Stimulated activated CD8-positive, alpha-beta memory T cell treated with anti-CD3 and anti-CD28 coated beads, Interleukin-4, amount 100 ng/mL, for 4 hours (primary cell): ENCODE results near the gene HID1.
"Not testable (repeated sequence)": the region's sequence is repeated elsewhere in the genome, so short reads cannot be mapped to it uniquely, and the experiment has no call there.

Experiments
- DNase-seq, 2 donors: peaks; one replicate each; pipeline ENCODE4 v3.0.0-alpha.2; 2020; ENCODE audit warnings: low read depth in 2 of 2, low spot score in 1 of 2

The HID1 gene

GRCh38 chr17:74972107-74972972 lies at the start of gene HID1:
TSS of gene HID1 (minus strand) at chr17:74972759. CDS start at chr17:74972656, 103 bp downstream.
- peak; percentile 58 to 65 for DNase-seq

- no peak for DNase-seq
These were observed 48.0 kb upstream of the HID1 start for GRCh38 chr17:75020331-75021110.

- no peak for DNase-seq
These were observed 47.2 kb upstream of the HID1 start for GRCh38 chr17:75019710-75020109.

GRCh38 chr17:75019146-75019545 lies 46.6 kb upstream of the HID1 start:
- DNase-seq: no peak

- no peak for DNase-seq
These were observed 40.6 kb upstream of the HID1 start for GRCh38 chr17:75013092-75013559.

- DNase-seq: peak; percentile 49 to 63
These were observed 40.0 kb upstream of the HID1 start, which contains the start of gene MRPL58 for GRCh38 chr17:75012346-75013091. TSS of gene MRPL58 (plus strand) at chr17:75012670. CDS start at chr17:75012687, 17 bp downstream.

GRCh38 chr17:75012096-75012345 lies 39.5 kb upstream of the HID1 start:
- no peak for DNase-seq

- no peak for DNase-seq
These were observed 39.0 kb upstream of the HID1 start for GRCh38 chr17:75011401-75012095.

GRCh38 chr17:75010683-75011400 lies 38.3 kb upstream of the HID1 start:
- DNase-seq: no peak

- DNase-seq: no peak
These were observed 36.7 kb upstream of the HID1 start for GRCh38 chr17:75009139-75009724.

- DNase-seq: no peak
These were observed 35.8 kb upstream of the HID1 start for GRCh38 chr17:75008373-75008772.

GRCh38 chr17:75006653-75007052 lies 34.1 kb upstream of the HID1 start:
- DNase-seq: no peak

- DNase-seq: not testable (repeated sequence)
These were observed 33.5 kb upstream of the HID1 start for GRCh38 chr17:75006084-75006483.

GRCh38 chr17:75005291-75005690 lies 32.7 kb upstream of the HID1 start:
- no peak for DNase-seq

- DNase-seq: no peak
These were observed 31.8 kb upstream of the HID1 start for GRCh38 chr17:75004371-75004770.

- no peak for DNase-seq
These were observed 31.4 kb upstream of the HID1 start for GRCh38 chr17:75003957-75004355.

- no peak for DNase-seq
These were observed 30.8 kb upstream of the HID1 start for GRCh38 chr17:75003070-75003956.

- no peak for DNase-seq
These were observed 29.6 kb upstream of the HID1 start for GRCh38 chr17:75001915-75002843.
